GM19328 (cell line): Measurements from ENCODE around the gene CLIC3.

Experiments used
- ATAC-seq: cut with Tn5 transposase; IDR thresholded peaks from one replicate; pipeline ENCODE4 v1.9.1; 2021; ENCODE audit warnings: mild to moderate bottlenecking, moderate library complexity; ENCODE audit not compliant: unreplicated experiment

The CLIC3 gene

DNA sequence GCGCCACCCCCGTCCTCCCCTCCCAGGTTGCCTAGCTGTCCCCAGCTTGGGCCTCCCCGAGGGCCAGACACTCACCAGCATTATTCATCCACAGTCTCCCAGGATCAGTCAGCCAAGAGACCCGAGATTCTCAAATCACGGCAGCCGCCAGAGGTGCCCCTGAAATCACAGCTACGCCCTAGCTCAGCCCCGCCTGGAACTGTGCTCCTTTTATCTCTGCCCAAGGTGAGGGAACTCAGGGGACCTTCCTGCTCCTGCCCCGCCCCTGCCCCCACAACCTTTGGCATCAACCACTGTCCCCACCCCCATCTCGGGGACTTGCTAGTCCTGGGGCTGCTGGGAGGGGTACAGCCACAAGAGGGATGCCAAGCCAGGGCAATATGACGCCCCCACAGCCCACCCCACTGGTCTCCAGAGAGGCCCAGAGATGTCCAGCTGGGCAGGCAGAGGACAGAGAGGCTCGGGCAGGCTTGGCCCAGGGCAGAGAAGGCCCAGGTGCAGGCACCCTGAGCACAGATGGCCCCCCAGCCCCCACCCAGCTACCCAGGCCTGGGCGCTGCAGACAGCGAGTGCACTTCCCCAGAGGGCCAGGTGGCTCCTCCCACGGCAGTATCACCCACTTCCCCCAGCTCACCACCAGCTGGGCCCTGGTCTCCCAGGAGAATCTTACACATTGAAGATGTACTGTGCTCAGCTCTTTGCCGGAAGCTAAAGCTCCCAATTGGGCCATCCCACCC lies 35.7 kb upstream of the CLIC3 start, which contains the start of gene FUT7:
Gene FUT7, minus strand, starts transcription at position 185 of the 737 bp plus-strand sequence. Its CDS starts 97 bp downstream, at position 88.
- ATAC-seq: no peak

DNA sequence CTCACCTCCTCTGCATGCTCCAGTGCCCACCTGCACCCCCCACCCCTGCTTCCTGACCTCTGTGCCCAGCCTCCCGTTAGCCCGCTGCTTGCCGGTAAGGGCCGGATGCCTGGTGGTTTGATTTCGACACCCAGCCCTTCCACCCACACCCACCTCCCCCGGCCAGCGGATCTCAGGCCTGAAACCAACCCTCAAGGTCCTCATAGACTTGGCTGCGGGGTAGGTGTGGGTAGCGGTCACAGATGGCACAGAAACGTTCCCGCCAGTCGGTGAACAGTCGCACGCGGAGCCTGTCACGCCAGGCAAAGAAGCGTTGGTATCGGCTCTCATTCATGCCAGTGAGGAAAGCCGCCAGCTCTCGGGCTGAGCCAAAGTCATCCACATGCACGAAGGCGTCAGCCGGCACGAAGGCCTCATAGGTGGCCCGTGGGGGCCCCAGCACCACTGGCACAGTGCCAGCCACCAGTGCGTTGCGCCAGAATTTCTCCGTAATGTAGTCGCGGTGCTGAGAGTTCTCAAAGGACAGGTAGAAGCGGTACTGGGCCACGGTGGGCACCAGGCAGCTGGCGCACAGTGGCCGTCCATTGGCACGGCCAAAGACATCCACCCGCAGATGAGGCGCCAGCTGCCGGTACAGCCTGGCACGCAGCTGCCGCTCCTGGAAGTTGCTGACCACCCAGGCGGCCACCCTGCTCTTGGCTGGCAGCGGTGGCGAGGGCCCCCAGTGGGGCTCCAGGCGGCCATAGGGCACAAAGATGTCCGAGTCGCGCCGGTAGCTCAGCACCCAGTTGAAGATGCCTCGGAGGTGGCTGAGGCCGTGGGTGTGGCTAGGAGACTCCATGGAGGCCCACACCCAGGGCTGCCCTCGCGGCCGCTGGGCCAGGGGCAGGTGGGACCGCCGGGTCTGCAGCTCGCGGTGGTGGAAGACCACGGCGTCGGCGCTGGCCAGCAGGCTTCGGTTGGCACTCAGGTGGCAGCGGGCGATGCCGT lies 34.5 kb upstream of the CLIC3 start:
- ATAC-seq: no peak

DNA sequence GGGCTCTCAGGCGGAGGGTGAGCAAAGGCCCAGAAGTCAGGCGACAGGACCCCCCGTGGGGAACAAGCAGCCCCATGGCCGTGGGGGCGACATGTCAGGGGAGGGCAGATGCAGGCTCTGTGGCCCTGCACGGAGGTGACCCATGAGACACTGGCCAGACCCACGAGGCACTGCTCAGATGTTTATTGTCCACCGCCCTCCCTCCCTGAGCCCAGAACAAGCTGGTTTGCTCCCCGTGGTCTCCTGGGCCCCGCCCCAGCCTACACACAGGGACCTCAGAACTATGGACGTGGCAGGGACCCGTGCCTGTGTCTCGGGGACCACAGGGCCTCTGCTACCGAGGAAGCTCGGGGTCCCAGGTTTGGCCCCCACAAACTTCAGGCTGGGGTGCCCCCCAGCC lies 33.6 kb upstream of the CLIC3 start:
- ATAC-seq: no peak

DNA sequence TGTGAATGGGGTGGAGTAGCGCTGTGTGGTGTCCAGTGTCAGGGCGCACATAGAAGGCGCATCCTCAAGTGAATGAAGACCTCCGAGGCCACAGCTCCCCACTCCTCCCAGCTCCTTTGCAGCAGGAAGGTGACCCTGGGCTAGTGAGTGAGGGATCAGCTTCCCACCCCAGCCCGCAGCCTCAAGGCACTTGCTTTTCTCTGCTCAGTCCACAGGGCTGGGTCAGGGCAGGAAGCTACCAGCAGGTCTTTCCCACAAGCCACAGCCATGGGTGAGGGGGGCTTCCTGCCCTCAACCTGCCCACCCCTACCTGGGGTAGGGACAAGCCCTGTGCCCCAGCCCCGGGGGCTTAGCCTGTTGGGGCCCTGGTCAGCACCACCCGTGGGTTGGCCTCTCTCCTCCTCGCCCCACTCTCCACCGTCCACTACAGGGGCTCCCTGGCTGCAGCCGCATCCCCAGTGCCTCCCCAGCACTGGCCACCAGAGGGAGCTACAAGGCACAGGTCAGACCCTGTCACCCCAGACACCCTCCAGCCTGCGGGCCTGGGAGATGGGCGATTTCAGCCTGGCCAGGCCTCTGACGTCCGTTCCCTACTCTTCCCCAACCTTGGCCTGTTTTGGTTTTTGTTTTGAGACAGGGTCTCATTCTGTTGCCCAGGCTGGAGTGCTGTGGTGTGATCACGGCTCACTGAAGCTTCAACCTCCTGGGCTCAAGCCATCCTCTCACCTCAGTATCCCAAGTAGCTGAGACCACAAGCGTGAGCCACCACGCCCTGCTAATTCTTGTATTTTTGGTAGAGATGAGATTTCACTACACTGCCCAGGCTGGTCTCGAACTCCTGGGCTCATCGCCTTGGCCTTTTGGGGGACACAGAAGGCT lies 32.9 kb upstream of the CLIC3 start:
- ATAC-seq: no peak

DNA sequence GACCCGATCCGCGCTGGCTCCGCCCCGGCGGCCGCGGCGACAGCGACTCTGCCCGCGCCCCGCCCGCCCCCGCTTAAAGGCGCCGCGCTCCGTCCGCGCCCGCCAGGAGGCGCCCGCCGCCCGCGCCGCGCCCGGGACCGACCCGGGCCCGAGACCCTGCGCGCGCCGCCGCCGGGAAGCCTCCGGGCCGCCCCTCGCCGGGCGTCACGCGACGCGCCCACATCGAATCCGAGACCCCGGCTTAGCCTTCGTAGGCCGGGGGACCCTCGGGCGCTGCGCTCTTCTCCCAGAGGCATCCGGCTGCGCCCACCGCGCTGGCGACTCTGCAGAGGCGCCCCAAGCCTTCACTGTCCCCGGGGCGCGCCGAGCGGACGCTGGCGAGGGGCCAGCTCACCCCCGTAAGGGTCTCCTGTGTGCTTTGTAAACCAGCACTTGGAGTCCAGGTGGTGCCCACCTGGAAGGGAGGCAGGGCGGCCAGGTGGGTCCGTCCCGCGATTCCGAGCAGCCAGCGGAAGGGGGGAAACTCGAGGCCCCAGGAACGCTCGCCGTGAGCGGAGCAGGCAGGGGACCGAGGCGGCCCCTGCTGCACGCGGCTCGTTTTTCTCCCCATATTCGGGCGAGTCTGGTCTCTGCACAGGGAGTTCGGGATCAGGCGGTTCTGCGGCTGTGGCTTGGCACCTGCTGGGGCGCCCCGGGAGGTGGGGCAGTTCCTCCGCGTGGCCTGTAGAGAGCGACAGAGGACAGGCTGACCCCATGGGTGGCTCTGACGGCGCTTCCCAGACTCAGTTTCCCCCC lies 32.1 kb upstream of the CLIC3 start:
- ATAC-seq: no peak

DNA sequence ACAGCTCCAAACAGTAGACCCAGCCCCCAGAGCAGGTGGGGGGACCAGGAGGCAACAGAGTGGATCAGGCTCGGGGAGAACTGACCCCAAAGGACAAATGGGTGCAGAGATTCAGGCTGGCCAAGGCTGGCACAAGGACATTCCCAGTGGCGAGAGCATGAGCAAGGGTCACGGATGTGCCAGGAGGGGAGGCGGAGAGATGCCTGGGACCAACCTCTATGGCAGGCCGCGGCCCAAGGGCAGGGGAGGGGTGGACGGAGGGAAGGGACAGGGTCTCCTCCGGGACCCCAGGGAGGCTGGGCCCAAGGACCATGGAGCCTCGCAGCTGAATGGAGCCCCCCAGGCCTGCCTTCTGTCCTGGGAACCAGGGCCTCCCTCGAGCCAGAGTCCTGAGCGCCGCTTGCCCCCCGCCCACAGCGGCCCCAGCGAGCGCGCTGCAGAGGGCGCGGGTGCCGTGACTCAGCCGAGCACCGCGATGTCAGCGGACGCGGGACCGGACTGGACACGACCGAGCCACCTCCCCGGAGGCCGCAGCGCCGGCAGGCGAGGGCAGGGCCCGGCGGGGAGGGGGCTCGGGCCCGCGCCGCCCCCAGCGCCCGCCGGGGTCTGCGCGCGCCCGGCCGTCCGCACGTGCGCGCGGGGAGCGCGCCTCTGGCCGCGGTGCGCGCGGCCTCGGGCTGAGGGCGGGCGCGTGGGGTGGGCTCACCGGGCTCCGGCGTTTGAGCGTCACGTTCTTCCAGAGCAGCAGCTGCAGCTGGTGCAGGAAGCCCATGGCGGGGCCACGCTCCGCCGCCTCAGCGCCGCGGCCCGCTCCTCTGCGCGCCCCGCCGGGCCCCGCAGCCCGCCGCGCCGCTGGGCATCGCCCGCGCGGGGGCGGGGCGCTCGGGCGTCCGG lies 31.2 kb upstream of the CLIC3 start, which contains the start of gene ABCA2:
Gene ABCA2, minus strand, starts transcription at position 869 of the 894 bp plus-strand sequence. Its CDS starts 97 bp downstream, at position 772.
- ATAC-seq: no peak

DNA sequence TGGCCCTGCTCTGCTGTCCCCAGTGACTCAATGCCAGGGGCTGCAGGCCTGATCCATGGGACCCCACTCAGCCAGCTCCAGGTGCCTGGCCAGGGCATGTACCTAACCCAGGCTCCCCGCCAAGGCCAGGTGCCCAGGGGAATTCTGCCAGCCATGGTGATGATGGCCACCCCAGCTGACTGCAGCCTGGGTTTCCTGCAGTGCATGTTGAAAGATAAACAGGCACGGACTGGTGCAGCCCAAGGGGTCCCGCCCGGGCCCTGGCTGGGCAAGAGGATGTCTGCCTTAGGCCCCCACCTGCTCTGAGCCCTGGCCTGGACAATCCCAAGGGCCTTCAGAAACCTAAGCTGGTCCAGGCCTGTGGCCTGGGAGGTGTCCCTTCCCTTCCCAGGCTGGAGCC lies 30.5 kb upstream of the CLIC3 start:
- no peak for ATAC-seq

DNA sequence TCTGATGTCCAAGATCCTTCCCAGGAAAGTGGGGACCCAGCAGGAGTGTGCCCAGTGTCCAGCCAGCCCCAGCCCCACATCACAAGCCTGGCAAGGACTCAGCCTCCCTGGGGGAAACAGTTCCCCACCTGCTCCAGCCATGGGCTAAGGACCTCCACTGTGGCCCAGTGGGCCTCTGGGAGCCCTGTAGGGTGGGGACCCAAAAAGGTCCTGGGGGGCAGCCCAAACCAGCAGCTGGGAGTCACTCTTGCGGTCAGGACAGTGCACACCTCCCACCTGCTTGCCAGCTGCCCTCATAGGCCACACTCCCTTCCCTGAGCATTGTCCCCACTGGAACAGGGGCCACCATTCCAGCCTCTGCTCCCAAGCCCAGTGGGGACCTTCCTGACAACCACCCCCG lies 30.0 kb upstream of the CLIC3 start:
- no peak for ATAC-seq

DNA sequence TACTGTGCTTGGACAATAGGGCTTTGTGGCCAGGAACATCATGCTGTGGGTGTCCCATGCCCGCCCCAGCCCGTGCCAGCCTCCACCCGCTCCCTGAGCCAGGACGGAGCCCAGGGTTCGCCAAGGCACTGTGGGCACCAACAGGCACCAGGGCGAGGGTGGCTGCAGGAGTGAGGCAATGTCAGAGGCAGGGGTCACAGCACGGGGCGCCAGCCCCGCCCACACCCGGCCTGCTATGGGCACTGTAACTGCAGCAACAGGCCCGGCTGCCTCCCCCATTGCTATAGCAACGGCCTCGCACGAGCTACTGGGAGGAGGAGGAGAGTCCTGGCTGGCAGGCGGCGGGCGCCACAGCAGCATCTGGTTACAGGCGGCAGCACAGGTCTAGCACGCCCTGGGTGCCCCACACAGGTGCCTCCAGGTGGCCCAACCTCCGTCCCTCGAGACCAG lies 29.2 kb upstream of the CLIC3 start:
- ATAC-seq: no peak

DNA sequence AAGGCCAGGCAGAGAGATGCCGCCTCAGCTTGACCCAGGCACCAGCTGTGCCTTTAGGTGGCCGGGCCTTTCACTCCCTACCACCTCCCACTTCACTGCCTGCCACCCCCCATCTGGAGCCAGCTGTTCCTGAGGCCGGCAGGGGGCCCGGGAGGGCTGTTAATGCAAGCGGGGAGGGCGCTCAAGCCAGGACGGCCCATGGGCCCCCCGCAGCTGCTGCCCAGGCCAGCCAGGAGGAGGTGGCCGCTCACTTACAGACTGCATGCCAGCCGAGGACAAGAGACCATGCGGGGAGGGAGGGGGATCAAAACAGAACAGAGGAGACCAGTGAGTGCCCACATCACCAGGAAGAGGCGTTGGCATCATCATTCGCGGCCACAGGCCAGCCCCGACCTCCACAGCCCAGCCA lies 27.2 kb upstream of the CLIC3 start:
- no peak for ATAC-seq

DNA sequence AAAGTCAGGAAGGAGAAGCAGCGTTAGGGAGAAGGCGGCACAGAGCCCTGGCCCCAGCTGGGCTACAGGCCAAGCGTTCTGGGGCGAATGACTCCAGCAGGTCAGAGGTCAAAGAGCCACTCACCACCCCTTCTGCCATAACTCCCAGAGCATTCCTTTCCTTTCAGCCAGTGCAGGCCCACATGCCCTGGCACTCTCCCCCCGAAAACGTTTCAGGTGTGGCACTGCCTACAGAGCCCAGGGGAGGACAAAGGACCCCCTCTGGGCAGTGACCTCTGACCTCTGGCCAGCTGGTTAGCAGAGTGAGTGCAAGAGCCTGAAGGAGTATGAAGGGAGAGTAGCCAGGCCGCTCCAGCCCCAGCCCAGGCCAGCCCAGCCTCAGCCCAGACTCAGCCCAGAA lies 26.8 kb upstream of the CLIC3 start:
- no peak for ATAC-seq

DNA sequence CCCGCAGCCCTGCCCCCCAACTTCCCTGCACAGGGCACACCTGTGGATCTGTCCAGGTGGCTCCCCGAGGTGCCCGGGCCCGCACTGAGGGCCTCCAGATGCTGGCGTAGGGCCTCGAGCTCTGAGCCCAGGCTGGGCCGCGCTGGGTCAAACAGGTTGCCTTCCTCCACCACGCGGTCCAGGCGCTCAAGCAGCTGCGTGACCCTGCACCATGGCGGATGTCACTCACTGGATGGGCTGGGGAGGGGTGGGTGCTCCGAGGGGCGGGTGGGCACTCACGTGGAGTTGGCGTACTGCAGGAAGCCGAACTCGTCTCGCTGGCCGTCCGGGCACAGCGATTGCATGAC lies 26.3 kb upstream of the CLIC3 start:
- ATAC-seq: no peak

DNA sequence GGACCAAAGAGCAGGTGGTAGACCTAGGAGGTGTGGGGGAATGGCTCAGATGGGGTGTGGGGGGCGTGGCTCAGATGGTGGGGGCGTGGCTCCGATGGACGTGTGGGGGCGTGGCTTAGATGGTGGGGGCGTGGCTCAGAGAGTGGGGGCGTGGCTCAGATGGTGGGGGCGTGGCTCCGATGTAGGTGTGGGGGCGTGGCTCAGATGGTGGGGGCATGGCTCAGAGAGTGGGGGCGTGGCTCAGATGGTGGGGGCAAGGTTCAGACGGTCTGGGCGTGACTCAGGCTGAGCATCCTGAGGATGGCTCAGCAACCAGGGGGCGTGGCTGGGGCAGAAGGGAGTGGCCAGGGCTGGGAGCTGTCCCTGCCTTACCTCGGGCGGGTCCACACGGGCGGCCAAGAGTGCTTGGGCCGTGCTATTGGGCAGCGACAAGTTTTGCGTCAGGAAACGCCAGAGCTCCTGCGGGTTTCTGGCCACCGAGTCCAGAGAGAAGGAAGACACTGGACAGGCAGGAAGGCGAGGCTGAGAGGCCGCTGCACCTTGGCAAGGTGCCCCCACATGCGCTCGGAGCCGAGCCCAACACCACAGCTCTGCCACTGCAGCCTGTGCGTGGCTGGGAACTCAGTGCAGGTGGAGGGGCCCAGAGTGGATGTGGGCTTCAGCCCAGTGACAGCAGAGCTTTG lies 25.8 kb upstream of the CLIC3 start:
- ATAC-seq: no peak

DNA sequence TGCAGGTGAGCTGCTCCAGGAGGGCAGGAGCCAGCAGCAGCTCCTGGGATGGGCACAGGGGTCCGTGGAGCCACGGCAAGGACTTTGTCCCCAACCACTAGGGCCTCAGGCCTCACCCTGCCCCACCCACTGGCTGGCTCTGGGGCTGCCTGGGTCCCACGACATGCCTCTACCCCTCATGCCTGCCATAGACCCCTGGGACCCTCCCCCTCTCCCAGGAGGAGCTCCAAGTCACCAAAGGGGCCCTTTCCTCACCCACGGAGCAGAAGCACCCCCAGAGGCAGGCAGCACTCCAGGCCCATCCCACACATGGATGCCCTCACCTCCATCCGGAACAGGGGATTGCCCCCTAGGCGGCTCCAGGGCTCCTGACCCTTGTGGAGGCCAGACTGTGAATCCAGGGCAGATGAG lies 25.2 kb upstream of the CLIC3 start:
- no peak for ATAC-seq

DNA sequence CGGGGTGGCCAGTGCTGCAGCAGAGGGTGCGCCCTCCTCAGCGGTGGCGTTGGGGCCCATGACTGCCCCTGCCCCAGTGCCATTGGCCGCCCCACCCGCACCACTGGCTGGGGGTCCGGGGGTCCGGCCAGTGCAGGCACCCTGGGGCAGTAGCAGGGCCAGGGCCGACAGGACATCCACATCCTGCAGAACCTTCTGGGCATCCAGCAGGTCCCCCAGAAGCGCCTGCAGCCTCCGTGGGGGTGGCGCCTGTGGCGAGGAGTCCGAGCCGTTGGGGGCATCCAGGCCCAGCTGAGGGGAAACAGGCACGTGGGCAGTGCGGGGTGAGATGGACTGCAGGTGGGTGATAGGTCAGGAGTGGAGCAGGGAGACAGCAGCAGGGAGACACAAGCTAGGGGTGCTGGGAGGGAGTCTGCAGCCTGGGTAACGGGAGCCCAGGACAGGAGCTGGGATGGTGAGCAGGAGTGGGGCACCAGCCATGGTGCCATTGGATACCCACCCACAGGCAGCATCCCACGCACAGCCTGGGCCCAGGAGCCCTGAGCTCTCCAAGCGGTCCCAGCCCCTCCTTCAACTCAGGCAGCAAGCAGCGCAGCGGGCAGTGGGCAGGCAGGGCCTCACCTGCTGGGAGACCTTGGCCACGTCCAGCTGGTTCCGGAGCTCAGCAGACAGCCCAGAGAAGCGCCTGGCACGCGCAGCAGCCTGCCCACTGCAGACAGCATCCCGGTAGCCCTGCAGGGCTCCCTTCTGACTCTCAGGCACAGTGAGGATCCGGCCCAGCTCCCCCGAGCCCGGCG lies 24.6 kb upstream of the CLIC3 start:
- ATAC-seq: no peak

DNA sequence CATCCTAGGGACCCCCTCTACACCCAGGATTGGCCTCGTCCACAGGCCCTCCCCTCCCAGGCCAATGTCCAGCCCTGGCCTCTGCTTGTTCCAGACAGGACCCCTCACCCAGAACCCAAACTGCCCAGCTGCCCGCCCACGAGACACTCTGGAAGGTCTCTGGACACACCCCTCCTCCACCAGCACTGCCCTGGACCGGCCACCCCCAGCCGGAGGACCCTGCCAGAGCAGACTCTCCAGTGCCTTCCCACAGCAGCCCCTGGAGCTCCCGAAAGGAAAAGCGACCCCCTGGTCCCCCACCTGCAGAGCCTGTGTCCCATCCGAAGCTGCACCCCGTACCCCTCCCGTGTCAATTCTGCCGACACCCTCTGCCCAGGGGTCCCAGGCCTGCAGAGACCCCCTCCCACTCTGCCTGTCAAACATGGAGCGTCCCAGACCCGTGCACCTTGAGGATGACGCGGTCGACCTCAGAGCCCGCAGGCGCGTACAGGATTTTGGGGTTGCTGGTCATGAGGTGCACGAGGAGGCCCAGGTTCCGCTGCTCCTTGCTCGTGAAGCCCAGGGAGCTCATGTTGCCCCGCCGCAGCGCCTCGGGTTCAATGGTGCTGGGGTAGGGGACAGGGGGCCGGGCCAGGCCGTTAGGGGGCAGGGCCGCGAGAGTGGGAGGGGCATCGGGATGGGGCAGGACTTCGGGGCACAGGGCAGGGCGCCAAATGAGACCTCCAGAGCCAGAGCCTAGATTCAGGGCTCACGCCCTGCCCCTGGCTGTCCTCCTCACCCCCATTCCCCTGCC lies 23.7 kb upstream of the CLIC3 start:
- no peak for ATAC-seq
